MM.1S (cell line): ENCODE data around the gene INPP4A.

Source experiments
- DNase-seq: peaks from one replicate; pipeline ENCODE4 v3.0.0-alpha.2; 2015
- H2AFZ ChIP-seq: fragments of 300-600 bp; sonication (generic); 2 replicates; pipeline ENCODE4 v1.6.0; 2016; ENCODE audit warnings: antibody characterized with exemption, low read length
- H3F3A ChIP-seq: fragments of 300-600 bp; sonication (generic); 2 replicates; pipeline ENCODE4 v1.6.1; 2016; ENCODE audit warnings: mild to moderate bottlenecking, antibody characterized with exemption, low read length, moderate library complexity, mixed read lengths; ENCODE audit not compliant: insufficient read depth
- H3K27ac ChIP-seq: fragments of 300-600 bp; sonication (generic); 2 replicates; pipeline ENCODE4 v1.5.1; 2016; ENCODE audit warnings: mild to moderate bottlenecking, low read length
- H3K27me3 ChIP-seq: fragments of 300-600 bp; sonication (generic); replicated peaks from 2 replicates; pipeline ENCODE4 v1.6.0; 2016; ENCODE audit warnings: low read length; ENCODE audit not compliant: insufficient read depth
- H3K36me3 ChIP-seq: fragments of 300-600 bp; sonication (generic); replicated peaks from 2 replicates; pipeline ENCODE4 v1.6.1; 2016; ENCODE audit warnings: mild to moderate bottlenecking, low read length, mixed read lengths; ENCODE audit not compliant: insufficient read depth
- H3K4me1 ChIP-seq: fragments of 300-600 bp; sonication (generic); 2 replicates; pipeline ENCODE4 v1.6.1; 2016; ENCODE audit warnings: low read length, mixed read lengths
- H3K4me2 ChIP-seq: fragments of 300-600 bp; sonication (generic); 2 replicates; pipeline ENCODE4 v1.6.0; 2016; ENCODE audit warnings: low read depth, low read length
- H3K4me3 ChIP-seq: fragments of 300-600 bp; sonication (generic); 2 replicates; pipeline ENCODE4 v1.5.1; 2016; ENCODE audit warnings: low read length, mixed read lengths
- H3K79me2 ChIP-seq: fragments of 300-600 bp; sonication (generic); 2 replicates; pipeline ENCODE4 v1.6.1; 2016; ENCODE audit warnings: mixed run types, low read length, mixed read lengths
- H3K9ac ChIP-seq: fragments of 300-600 bp; sonication (generic); 2 replicates; pipeline ENCODE4 v1.6.1; 2016; ENCODE audit warnings: low read length, mixed read lengths
- H3K9me2 ChIP-seq: fragments of 300-600 bp; sonication (generic); replicated peaks from 2 replicates; pipeline ENCODE4 v1.6.1; 2016; ENCODE audit warnings: mild to moderate bottlenecking, low read length, mixed read lengths; ENCODE audit not compliant: insufficient read depth
- H3K9me3 ChIP-seq: fragments of 300-600 bp; sonication (generic); replicated peaks from 2 replicates; pipeline ENCODE4 v1.6.1; 2016; ENCODE audit warnings: mild to moderate bottlenecking, low read length, mixed read lengths; ENCODE audit not compliant: insufficient read depth
- H4K20me1 ChIP-seq: fragments of 300-600 bp; sonication (generic); 2 replicates; pipeline ENCODE4 v1.6.1; 2016; ENCODE audit warnings: mild to moderate bottlenecking, low read length, moderate library complexity, mixed read lengths; ENCODE audit not compliant: insufficient read depth
- EZH2 ChIP-seq: fragments of 300-600 bp; sonication (generic); optimal IDR thresholded peaks from 2 replicates; pipeline ENCODE3; 2017; ENCODE audit warnings: low read depth, mild to moderate bottlenecking, antibody characterized with exemption, low read length, mixed read lengths
- EZH2phosphoT487 ChIP-seq: fragments of 300-600 bp; sonication (generic); IDR thresholded peaks from 2 replicates; pipeline ENCODE4 v1.6.1; 2018; ENCODE audit warnings: antibody characterized with exemption, low read length
- TF ChIP-seq, protein P1 (sequence below): fragments of 300-600 bp; sonication (generic); IDR thresholded peaks from 2 replicates; pipeline ENCODE4 v1.5.1; 2016; ENCODE audit warnings: antibody characterized with exemption, low read length, mixed read lengths

The INPP4A gene

DNA sequence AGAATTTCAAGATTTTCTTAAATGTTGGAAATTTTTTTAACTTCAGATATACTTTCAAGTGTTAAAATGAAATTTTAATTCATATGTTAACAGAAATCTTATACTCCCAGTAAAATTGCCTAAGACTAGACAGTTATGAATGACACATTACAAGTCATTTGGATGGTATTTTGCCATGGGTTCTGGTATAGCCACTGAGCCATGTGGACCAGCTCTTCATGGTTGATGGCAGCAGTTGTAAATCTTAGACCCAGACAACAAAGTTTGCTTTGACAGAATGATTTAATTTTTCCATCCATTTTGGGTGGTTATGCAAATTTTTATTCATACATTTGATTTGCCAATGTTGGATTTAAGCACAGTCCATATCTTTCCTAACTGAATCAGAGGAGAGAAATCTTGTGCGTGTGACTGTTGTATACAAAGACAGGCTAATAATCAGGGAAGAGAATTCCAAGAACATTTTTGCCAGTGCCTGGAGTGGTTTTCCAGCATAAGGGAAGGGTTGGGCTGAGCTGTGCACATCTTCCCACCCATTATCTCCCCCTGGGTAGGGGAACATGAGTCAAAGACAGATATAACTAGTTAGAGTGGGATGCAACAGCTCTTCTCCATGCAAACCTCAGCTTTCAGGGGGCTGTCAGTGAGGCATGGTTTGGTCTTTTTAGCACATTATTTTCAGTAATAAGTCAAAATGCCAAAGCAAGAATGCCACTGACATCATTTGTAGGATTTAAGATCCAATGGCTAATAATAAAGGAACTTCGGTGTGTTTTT lies 28.1 kb upstream of the INPP4A start:
- H2AFZ ChIP-seq = no peak overlapping the region
- no peaks in the 10 kb centered on the region for H3K36me3 ChIP-seq
- H3K27ac ChIP-seq = no peak overlapping the region
- H3K27me3 ChIP-seq = no peaks in the 10 kb centered on the region
- no peaks in the 10 kb centered on the region for H3K9me2 ChIP-seq
- no peaks in the 10 kb centered on the region for H3F3A ChIP-seq
- H3K9me3 ChIP-seq = no peaks in the 10 kb centered on the region
- H3K4me2 ChIP-seq = no peak overlapping the region
- TF ChIP-seq EZH2phosphoT487 (no peak), EZH2 (no peak)
- no peaks in the 10 kb centered on the region for H4K20me1 ChIP-seq
- 0 out of 2 replicates have a peak, but pooled peaks cover 4% of the 10 kb centered on the region for H3K4me1 ChIP-seq
- DNase-seq = no peak
- H3K4me3 ChIP-seq = no peak overlapping the region
- no peak overlapping the region for H3K9ac ChIP-seq
- 0 out of 2 replicates have a peak, but pooled peaks cover 3% of the 10 kb centered on the region for H3K79me2 ChIP-seq

DNA sequence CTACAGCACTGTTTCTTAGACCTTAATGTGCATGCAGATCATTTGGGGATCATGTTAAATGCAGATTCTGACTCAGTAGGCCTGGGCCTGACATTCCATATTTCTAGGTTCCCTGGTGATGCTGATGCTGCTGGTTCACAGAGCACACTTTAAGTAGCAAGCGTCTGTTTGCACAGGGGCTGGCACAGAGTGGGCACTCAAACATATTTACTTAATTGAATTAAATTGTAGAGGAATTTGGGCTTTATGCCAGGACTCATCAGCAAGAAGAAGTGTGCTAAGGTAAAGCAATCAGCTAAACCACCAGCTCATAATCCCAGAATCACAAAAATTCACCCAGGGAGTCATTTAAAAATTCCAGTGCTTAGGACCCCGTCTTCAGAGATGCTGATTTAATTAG lies 25.1 kb upstream of the INPP4A start:
- no peak for DNase-seq

DNA sequence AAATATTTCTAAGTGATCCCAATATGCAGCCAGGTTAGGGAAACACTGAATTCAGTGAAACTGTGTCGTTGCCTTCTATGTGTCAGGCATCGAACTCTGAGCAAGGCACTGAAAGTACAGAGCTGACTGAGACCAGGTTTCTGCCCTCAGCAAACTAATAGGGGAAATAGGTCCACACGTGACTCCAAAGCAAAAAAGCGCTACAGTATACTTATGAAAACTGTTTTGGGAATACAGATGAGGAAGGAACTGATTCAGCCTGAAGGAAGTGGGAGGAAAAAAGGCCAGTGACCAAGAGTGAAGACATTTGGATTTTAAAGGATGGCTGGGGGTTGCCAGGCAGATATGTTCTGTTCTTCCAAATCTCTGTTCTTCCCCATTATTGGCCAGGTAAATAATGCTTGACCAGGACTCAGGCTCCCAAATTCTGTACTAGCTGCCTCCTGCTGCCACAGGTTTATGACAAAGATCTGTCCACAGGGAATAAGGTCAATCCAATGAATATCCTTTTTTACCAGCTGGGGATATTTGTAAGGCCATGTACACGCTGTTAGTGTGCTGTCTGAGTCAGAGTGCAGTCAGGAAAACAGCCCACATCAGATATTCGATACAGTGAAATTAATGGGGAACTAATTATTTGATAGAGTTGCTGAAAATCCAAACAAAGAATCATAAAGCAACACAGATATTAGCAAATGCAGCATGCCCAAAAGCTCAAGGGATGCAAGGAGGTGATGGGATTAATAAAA lies 24.5 kb upstream of the INPP4A start:
- DNase-seq = no peak
- Histone ChIP-seq H4K20me1 (no peaks in the 10 kb centered on the region), H3F3A (no peaks in the 10 kb centered on the region), H3K27me3 (no peaks in the 10 kb centered on the region), H3K9me3 (no peaks in the 10 kb centered on the region), H2AFZ (no peak overlapping the region), H3K4me3 (no peak overlapping the region), H3K27ac (no peak overlapping the region), H3K79me2 (no peaks in the 10 kb centered on the region), H3K36me3 (no peaks in the 10 kb centered on the region), H3K9ac (no peak overlapping the region), H3K4me2 (no peak overlapping the region), H3K4me1 (no peaks in the 10 kb centered on the region), H3K9me2 (no peaks in the 10 kb centered on the region)
- TF ChIP-seq EZH2phosphoT487 (no peak), EZH2 (no peak)
- TF ChIP-seq, protein P1, sequence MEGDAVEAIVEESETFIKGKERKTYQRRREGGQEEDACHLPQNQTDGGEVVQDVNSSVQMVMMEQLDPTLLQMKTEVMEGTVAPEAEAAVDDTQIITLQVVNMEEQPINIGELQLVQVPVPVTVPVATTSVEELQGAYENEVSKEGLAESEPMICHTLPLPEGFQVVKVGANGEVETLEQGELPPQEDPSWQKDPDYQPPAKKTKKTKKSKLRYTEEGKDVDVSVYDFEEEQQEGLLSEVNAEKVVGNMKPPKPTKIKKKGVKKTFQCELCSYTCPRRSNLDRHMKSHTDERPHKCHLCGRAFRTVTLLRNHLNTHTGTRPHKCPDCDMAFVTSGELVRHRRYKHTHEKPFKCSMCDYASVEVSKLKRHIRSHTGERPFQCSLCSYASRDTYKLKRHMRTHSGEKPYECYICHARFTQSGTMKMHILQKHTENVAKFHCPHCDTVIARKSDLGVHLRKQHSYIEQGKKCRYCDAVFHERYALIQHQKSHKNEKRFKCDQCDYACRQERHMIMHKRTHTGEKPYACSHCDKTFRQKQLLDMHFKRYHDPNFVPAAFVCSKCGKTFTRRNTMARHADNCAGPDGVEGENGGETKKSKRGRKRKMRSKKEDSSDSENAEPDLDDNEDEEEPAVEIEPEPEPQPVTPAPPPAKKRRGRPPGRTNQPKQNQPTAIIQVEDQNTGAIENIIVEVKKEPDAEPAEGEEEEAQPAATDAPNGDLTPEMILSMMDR = no peak

More for the DNA sequence above, 25.1 kb upstream of the INPP4A start:
- Histone ChIP-seq H3K4me1 (no peaks in the 10 kb centered on the region), H3K79me2 (no peaks in the 10 kb centered on the region), H2AFZ (no peak overlapping the region), H3K27me3 (no peaks in the 10 kb centered on the region), H3F3A (no peaks in the 10 kb centered on the region), H3K36me3 (no peaks in the 10 kb centered on the region), H3K9ac (no peak overlapping the region), H3K9me3 (no peaks in the 10 kb centered on the region), H4K20me1 (no peaks in the 10 kb centered on the region), H3K9me2 (no peaks in the 10 kb centered on the region), H3K4me2 (no peak overlapping the region), H3K27ac (no peak overlapping the region), H3K4me3 (no peak overlapping the region)
- TF ChIP-seq, protein P1 = no peak

DNA sequence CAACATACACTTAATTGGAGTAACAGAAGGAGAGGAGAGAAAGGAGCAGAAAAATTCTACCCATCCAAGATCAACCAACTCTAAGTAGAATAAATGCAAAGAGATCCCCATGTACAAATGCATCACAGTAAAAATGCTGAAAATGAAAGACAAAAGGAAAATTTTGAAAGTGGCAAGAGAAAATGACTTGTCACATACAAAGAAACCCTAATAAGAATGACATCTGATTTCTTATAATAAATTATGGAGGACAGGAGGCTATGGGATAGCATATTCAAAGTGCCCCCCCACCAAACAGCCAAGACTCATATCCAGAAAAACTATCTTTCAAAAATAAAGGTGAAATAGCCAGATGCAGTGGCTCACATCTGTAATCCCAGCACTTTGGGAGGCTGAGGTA lies 22.2 kb upstream of the INPP4A start:
- Histone ChIP-seq H3K9ac (no peak overlapping the region), H2AFZ (no peak overlapping the region), H3K4me3 (no peak overlapping the region), H3K36me3 (no peaks in the 10 kb centered on the region), H3K9me3 (no peaks in the 10 kb centered on the region), H4K20me1 (no peaks in the 10 kb centered on the region), H3K9me2 (no peaks in the 10 kb centered on the region), H3K27me3 (no peaks in the 10 kb centered on the region), H3K79me2 (no peaks in the 10 kb centered on the region), H3K27ac (no peak overlapping the region), H3F3A (no peaks in the 10 kb centered on the region), H3K4me1 (no peaks in the 10 kb centered on the region), H3K4me2 (no peak overlapping the region)
- TF ChIP-seq EZH2phosphoT487 (no peak), EZH2 (no peak)
- TF ChIP-seq, protein P1 = no peak
- no peak for DNase-seq
